CD4-positive, alpha-beta T cell treated with Interleukin-6 for 4 hours (primary cell): ENCODE measurements around the gene ARPC1A.
"Not testable (repeated sequence)": the region's sequence is repeated elsewhere in the genome, so short reads cannot be mapped to it uniquely, and the experiment has no call there.

Experiments used
- DNase-seq: peaks from one replicate; pipeline ENCODE4 v3.0.0-alpha.2; 2020; ENCODE audit warnings: mixed read lengths

ARPC1A gene

GRCh38 chr7:99325592-99326407 is at the start of gene ARPC1A:
TSS of gene ARPC1A (plus strand) at chr7:99325898. CDS start at chr7:99333354, 7,456 bp downstream.
- DNase-seq, result peak; percentile 94

GRCh38 chr7:99278180-99278579 is 47.5 kb upstream of the ARPC1A start:
- DNase-seq, result no peak

GRCh38 chr7:99284165-99284564 is 41.5 kb upstream of the ARPC1A start:
- not testable (repeated sequence) for DNase-seq

DNA sequence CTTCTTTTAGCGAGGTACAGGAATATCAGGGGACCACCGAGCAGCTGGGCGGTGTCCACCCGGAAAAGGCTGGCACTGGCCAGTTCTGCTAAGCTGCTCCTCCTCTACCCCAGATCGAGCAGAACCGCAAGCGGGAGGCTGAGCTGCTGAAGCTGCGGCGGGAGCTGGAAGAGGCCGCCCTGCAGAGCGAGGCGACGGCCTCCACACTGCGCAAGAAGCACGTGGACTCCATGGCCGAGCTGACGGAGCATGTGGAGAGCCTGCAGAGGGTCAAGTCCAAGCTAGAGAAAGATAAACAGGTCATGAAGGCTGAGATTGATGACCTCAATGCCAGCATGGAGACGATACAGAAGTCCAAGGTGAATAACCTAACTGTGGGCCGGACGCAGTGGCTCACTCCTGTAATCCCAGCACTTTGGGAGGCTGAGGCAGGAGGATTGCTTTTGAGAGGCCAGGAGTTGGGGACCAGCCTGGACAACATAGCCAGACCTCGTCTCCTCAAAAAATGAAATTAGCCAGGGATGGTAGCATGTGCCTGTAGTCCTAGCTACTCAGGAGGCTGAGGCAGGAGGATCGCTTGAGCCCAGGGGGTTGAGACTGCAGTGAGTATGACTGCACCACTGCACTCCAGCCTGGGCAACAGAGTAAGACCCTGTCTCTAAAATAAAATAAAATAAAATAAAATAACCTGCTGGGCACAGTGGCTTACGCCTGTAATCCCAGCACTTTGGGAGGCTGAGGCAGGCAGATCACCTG is 37.7 kb upstream of the ARPC1A start:
- DNase-seq, result no peak

DNA sequence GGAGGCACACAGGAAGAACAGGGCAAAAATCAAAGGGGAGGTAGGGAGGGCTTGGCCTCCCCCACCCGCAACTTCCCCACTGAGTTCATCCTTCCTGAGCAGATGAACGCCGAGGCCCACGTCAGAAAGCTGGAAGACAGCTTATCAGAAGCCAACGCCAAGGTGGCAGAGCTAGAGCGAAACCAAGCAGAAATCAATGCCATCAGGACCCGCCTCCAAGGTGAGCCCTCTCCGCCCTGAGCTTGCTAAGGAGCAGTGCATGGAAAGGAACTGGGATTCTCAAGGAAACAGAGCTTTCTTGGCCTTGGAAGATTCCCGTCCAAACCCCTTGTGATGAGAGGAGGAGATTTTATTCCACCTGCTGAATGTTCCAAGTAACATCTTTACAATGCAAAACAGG is 36.5 kb upstream of the ARPC1A start:
- DNase-seq, result no peak

- not testable (repeated sequence) for DNase-seq
Measured at GRCh38 chr7:99290148-99290547, 35.5 kb upstream of the ARPC1A start.

DNA sequence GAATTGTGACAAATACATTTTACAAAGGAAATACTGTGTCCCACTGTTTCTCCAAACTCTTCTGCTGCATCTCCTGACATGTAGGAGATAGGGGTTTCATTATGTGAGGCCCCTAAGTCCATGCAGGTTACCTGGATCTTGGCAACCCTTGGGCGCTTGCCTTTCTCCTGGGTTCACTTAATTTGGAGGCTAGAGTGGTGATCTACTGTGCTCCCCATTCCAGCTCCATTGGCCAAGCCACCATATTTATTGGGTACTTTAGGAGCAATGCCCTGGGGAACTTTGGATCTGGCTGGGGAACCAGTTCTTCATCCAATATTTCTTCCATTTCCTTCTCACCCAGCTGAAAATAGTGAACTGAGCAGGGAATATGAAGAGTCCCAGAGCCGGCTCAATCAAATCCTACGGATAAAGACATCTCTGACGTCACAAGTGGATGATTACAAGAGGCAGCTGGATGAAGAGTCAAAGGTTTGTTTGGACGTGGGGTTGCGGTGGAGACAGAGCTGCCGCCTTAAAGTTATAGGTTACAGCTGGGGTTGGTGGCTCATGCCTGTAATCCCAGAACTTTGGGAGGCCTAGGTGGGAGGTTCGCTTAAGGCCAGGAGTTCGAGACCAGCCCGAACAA is 34.6 kb upstream of the ARPC1A start:
- no peak for DNase-seq

DNA sequence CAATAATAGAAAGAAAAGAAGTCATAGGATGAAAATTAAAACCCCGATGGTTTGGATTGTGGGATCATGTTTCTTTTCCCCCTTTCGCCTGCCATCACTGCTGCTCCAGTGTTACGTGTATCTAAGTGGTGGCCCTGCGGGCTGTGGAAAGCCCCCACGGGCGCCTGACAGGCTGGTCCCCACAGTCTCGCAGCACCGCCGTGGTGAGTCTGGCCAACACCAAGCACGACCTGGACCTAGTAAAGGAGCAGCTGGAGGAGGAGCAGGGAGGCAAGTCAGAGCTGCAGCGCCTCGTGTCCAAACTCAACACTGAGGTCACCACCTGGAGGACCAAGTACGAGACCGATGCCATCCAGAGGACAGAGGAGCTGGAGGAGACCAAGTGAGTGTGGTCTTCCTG is 33.6 kb upstream of the ARPC1A start:
- no peak for DNase-seq

DNA sequence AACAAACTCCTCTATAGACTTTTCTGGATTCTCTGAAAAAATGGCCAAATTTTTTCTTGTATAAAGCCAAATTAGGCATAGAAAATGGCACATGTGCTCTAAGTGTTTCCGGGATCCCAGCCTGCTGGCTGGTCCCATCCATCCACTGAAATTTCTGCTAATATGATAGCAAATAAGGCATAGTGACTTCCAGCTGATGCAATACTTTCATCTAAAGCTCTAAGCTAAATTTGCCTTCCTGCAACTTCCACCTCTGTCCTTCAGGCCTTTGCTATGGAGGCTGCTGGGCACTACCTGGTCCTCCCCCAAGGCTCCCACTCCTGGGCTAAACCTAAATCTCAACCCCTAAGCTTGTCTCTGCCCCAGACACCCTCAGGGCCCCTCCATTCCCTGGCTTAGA is 32.5 kb upstream of the ARPC1A start:
- DNase-seq, result no peak

DNA sequence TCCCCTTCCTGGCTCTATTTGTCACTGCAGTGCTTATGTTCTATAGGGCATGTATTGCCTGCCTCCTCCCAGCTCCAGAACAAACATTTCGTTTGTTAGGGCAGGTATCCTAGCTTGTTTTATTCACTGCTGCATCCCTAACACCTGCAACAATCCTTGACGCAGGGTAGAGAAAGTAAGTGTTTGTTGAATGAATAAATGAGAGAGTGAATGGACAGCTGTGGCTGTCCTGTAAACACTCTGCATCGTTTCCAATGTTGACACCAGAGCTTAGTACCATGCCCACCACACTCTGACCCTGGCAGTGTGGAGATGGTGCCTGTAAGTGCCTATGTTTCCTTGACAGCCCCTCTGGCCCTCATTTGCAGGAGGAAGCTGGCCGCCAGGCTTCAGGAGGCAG is 32.0 kb upstream of the ARPC1A start:
- no peak for DNase-seq

GRCh38 chr7:99296471-99296870 is 29.2 kb upstream of the ARPC1A start:
- no peak for DNase-seq

GRCh38 chr7:99301496-99301895 is 24.2 kb upstream of the ARPC1A start:
- no peak for DNase-seq

- no peak for DNase-seq
Measured at GRCh38 chr7:99305473-99306260, 20.0 kb upstream of the ARPC1A start.

GRCh38 chr7:99308461-99309074 is 17.1 kb upstream of the ARPC1A start:
- no peak for DNase-seq

GRCh38 chr7:99309111-99309510 is 16.6 kb upstream of the ARPC1A start:
- no peak for DNase-seq

DNA sequence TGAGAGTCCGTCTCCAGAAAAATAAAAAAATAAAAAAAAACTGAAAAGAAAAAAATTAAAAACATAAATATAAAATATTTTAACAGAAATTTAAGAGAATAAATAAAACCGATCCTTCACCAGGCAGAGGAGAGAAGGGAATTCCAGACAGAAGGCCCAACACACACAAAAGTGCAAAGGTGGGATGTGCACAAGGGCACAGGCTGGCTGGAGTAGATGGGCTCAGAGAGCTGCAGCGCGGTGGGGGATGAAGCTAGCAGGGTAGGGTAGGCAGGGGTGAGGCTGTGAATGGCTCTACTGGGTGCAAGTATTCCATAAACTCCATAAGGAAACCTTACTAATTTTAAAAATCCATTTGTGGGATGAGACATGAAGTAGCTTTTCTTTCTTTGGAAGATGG is 15.7 kb upstream of the ARPC1A start:
- no peak for DNase-seq

DNA sequence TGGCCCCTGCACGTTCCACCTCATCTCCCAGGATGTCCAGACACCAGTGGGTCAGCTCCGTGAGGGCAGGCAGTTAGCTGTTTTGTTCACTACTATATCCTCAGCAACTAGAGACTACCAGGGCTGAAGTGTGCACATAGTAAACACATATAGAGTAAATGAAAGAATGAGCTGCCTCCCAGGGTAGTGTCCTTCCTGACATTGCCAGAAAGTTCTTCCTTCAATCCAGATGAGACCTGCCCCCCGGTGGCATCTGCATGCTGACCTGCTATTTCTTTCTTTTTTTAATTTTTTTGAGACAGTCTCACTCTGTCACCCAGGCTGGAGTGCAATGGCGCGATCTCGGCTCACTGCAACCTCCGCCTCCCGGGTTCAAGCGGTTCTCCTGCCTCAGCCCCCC is 14.0 kb upstream of the ARPC1A start:
- DNase-seq, result no peak

- peak; percentile 78 for DNase-seq
Measured at GRCh38 chr7:99312316-99313203, 13.1 kb upstream of the ARPC1A start.

- DNase-seq, result no peak
Measured at GRCh38 chr7:99313204-99313573, 12.5 kb upstream of the ARPC1A start.

DNA sequence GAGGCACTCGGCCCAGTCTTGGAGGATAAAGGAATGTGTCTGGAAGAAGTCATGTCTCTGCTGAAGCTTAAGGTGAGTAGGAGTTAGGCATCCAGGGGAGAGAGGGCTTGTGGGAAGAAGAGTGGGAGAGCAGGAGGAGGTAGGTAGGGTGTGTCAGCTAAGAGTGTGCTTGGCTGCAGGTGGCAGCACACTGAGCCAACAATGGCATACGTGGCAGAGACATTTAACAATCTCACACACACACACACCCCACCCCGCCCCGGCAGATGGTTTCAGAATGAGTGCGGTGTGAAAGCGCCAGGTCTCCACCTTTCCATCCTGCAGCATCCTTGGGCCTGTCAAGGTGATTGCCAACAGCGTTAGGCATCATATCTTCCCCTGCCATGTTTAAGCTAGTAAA is 11.2 kb upstream of the ARPC1A start:
- DNase-seq, result no peak

DNA sequence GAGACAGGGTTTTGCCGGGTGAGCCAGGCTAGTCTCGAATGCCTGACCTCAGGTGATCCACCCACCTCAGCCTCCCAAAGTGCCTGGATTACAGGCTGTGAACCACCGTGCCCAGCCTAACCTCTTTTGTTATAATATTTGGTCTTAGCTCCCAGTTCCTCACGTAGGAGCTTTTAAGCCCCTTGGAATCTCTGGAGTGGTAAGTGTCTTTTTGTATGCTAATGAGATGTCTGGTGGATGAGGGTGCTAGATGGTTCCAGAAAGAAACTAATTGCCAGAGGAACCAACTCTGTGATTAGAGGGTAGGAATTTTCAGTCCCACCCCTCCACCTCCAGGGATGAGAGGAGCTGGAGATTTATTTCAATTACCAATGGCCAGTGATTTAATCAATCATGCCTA is 5.3 kb upstream of the ARPC1A start:
- no peak for DNase-seq
